GM23338 (cell line): ENCODE data around the gene CFAP299. TPM values are rescaled to one million over a fixed set of nuclear protein-coding genes. Genes with fewer than 3 reads are reported as not detected.

Source experiments
- ATAC-seq: fragments of 200-7000 bp; cut with Tn5 transposase; 3 replicates; pipeline ENCODE4 v1.9.1; 2020
- DNase-seq: peaks from one replicate; pipeline ENCODE4 v3.0.0-alpha.2; 2015; ENCODE audit warnings: low spot score
- H2AFZ ChIP-seq: fragments of 200-600 bp; sonication (generic); 2 replicates; pipeline ENCODE4 v1.8.0; 2016; ENCODE audit warnings: antibody characterized with exemption, mild to moderate bottlenecking, moderate library complexity
- H3F3A ChIP-seq: fragments of 200-600 bp; sonication (generic); replicated peaks from 2 replicates; pipeline ENCODE4 v1.8.0; 2017; ENCODE audit warnings: antibody characterized with exemption, mixed run types, low read depth
- H3K27ac ChIP-seq: fragments of 200-600 bp; sonication (generic); 2 replicates; pipeline ENCODE4 v1.6.1; 2016; ENCODE audit warnings: low read depth
- H3K27me3 ChIP-seq: fragments of 200-600 bp; sonication (generic); 2 replicates; pipeline ENCODE4 v1.8.0; 2016; ENCODE audit warnings: mild to moderate bottlenecking, mixed run types, moderate library complexity; ENCODE audit not compliant: insufficient read depth
- H3K36me3 ChIP-seq: fragments of 200-600 bp; sonication (generic); 2 replicates; pipeline ENCODE4 v1.8.0; 2016; ENCODE audit warnings: mild to moderate bottlenecking; ENCODE audit not compliant: insufficient read depth
- H3K4me1 ChIP-seq: fragments of 200-600 bp; sonication (generic); 2 replicates; pipeline ENCODE4 v1.8.0; 2016; ENCODE audit warnings: mild to moderate bottlenecking, moderate library complexity; ENCODE audit not compliant: insufficient read depth
- H3K4me2 ChIP-seq: fragments of 200-600 bp; sonication (generic); 2 replicates; pipeline ENCODE4 v1.7.1; 2017; ENCODE audit warnings: mixed run types
- H3K4me3 ChIP-seq: fragments of 200-600 bp; sonication (generic); 2 replicates; pipeline ENCODE4 v1.6.1; 2016; ENCODE audit warnings: mixed run types
- H3K79me2 ChIP-seq: fragments of 200-600 bp; sonication (generic); replicated peaks from 2 replicates; pipeline ENCODE4 v1.8.0; 2017; ENCODE audit warnings: mild to moderate bottlenecking; ENCODE audit not compliant: insufficient read depth
- H3K9me2 ChIP-seq: fragments of 200-600 bp; sonication (generic); 2 replicates; pipeline ENCODE4 v1.8.0; 2017; ENCODE audit not compliant: insufficient read depth
- H4K20me1 ChIP-seq: fragments of 200-600 bp; sonication (generic); replicated peaks from 2 replicates; pipeline ENCODE4 v1.8.0; 2017; ENCODE audit warnings: mild to moderate bottlenecking; ENCODE audit not compliant: insufficient read depth
- H3K27ac Mint-ChIP-seq: 2 replicates; pipeline ENCODE4 v1.8.0; 2020; ENCODE audit warnings: inconsistent platforms, mild to moderate bottlenecking, moderate library complexity, mixed read lengths
- H3K27me3 Mint-ChIP-seq: 3 replicates; pipeline ENCODE4 v1.8.0; 2022; ENCODE audit warnings: low read depth, mild to moderate bottlenecking, moderate library complexity, mixed read lengths, inconsistent platforms; ENCODE audit not compliant: insufficient read depth, poor library complexity
- H3K36me3 Mint-ChIP-seq: 3 replicates; pipeline ENCODE4 v1.8.0; 2021; ENCODE audit warnings: low read depth, mild to moderate bottlenecking, inconsistent platforms, moderate library complexity, mixed read lengths
- H3K4me1 Mint-ChIP-seq: 3 replicates; pipeline ENCODE4 v1.8.0; 2020; ENCODE audit warnings: mild to moderate bottlenecking, inconsistent platforms, mixed read lengths
- H3K4me3 Mint-ChIP-seq: 3 replicates; pipeline ENCODE4 v1.8.0; 2021; ENCODE audit warnings: moderate library complexity, mild to moderate bottlenecking, inconsistent platforms, mixed read lengths
- H3K9me3 Mint-ChIP-seq: 3 replicates; pipeline ENCODE4 v1.8.0; 2020; ENCODE audit warnings: moderate library complexity, mild to moderate bottlenecking, inconsistent platforms, mixed read lengths
- CTCF ChIP-seq, 2 experiments: fragments of 200-600 bp in 1 of 2; sonication (generic) in 1 of 2; conservative IDR thresholded peaks; 2 replicates each; pipeline versions ENCODE4 v1.5.1 to v1.6.1; 2016 to 2017; ENCODE audit warnings: antibody characterized with exemption in 2 of 2, low read depth in 2 of 2, mild to moderate bottlenecking in 2 of 2, moderate library complexity in 1 of 2
- ETS1 ChIP-seq: IDR thresholded peaks from 2 replicates; pipeline ENCODE4 v1.6.1; 2016; ENCODE audit warnings: antibody characterized with exemption
- EZH2 ChIP-seq: fragments of 200-600 bp; sonication (generic); IDR thresholded peaks from one replicate; pipeline ENCODE4 v1.8.0; 2017; ENCODE audit warnings: antibody characterized with exemption, mild to moderate bottlenecking, low read depth; ENCODE audit not compliant: unreplicated experiment
- EZH2phosphoT487 ChIP-seq: fragments of 200-600 bp; sonication (generic); IDR thresholded peaks from one replicate; pipeline ENCODE4 v1.8.1; 2018; ENCODE audit warnings: antibody characterized with exemption; ENCODE audit not compliant: unreplicated experiment
- JUNB ChIP-seq: IDR thresholded peaks from one replicate; pipeline ENCODE4 v1.6.1; 2016; ENCODE audit warnings: antibody characterized with exemption; ENCODE audit not compliant: unreplicated experiment
- NANOG ChIP-seq: IDR thresholded peaks from 2 replicates; pipeline ENCODE4 v1.6.1; 2016; ENCODE audit warnings: antibody characterized with exemption, borderline replicate concordance
- POLR2AphosphoS5 ChIP-seq: IDR thresholded peaks from 2 replicates; pipeline ENCODE4 v1.6.1; 2016; ENCODE audit warnings: antibody characterized with exemption, low read depth
- REST ChIP-seq: IDR thresholded peaks from one replicate; pipeline ENCODE4 v1.6.1; 2018; ENCODE audit warnings: antibody characterized with exemption; ENCODE audit not compliant: unreplicated experiment
- STAT1 ChIP-seq: IDR thresholded peaks from one replicate; pipeline ENCODE4 v1.6.1; 2016; ENCODE audit warnings: antibody characterized with exemption; ENCODE audit not compliant: unreplicated experiment
- ZNF114 ChIP-seq: fragments of 250-450 bp; sonication (Bioruptor Pico); IDR thresholded peaks from 2 replicates; pipeline ENCODE4 v1.5.0; 2020; ENCODE audit warnings: mild to moderate bottlenecking, moderate library complexity
- ZNF331 ChIP-seq: fragments of 250-450 bp; sonication (Bioruptor Pico); IDR thresholded peaks from 2 replicates; pipeline ENCODE4 v1.5.0; 2020; ENCODE audit warnings: low read depth, mild to moderate bottlenecking, moderate library complexity
- ZNF462 ChIP-seq: fragments of 250-450 bp; sonication (Bioruptor Pico); IDR thresholded peaks from 2 replicates; pipeline ENCODE4 v1.5.0; 2020; ENCODE audit warnings: mild to moderate bottlenecking, moderate library complexity
- polyA plus RNA-seq: library from polyadenylated mRNA; unstranded; fragments of >200 nt; fragmentation: Nextera tagmentation; extraction: Ambion mirVana; gene quantifications from 2 replicates; pipeline ENCODE4 v1.2.1, GENCODE V29; 2016
- total RNA-seq: library from RNA; depleted of rRNA; stranded (reverse); fragments of >200 nt; shearing (Covaris generic); gene quantifications from 2 replicates; pipeline ENCODE4 v1.2.3, GENCODE V29; 2014

The CFAP299 gene
- total and polyA plus RNA-seq, 2 experiments from 2014 or later = not detected

- TF ChIP-seq ETS1 (no peak), JUNB (no peak), ZNF331 (CRISPR knock-in tag) (no peak), ZNF114 (CRISPR knock-in tag) (no peak), NANOG (no peak)
Observed at GRCh38 chr4:80912350-80912749, 576.8 kb downstream of the CFAP299 start (continued).

GRCh38 chr4:80913381-80913780, 577.9 kb downstream of the CFAP299 start:
- no peaks in the 10 kb centered on the region for H4K20me1 ChIP-seq
- H2AFZ ChIP-seq = no peak overlapping the region
- Mint-ChIP-seq H3K4me3 (no peak overlapping the region), H3K27me3 (no peaks in the 10 kb centered on the region), H3K36me3 (no peaks in the 10 kb centered on the region), H3K27ac (no peak overlapping the region), H3K9me3 (no peaks in the 10 kb centered on the region; the same call in 2 of the 3 replicates), H3K4me1 (peaks cover 2% of the 10 kb centered on the region; the same call in 2 of the 3 replicates)
- H3K4me3 ChIP-seq = no peak overlapping the region
- no peak overlapping the region for H3K4me2 ChIP-seq
- no peaks in the 10 kb centered on the region for H3K27me3 ChIP-seq
- no peaks in the 10 kb centered on the region for H3K36me3 ChIP-seq
- no peak for DNase-seq
- no peaks in the 10 kb centered on the region for H3K79me2 ChIP-seq
- no peaks in the 10 kb centered on the region for H3K9me2 ChIP-seq
- no peaks in the 10 kb centered on the region for H3F3A ChIP-seq
- no peak overlapping the region for H3K27ac ChIP-seq
- no peak for ATAC-seq
- H3K4me1 ChIP-seq = no peaks in the 10 kb centered on the region
- TF ChIP-seq EZH2 = no peak
- TF ChIP-seq ZNF462 (CRISPR knock-in tag) = no peak
- no peak for TF ChIP-seq NANOG
- TF ChIP-seq REST = no peak
- no peak for TF ChIP-seq CTCF (conservative IDR thresholded peaks at IDR 0.05; ENCODE audit: low read depth in 2 of 2)
- TF ChIP-seq STAT1 = no peak
- TF ChIP-seq EZH2phosphoT487 = no peak
- no peak for TF ChIP-seq ETS1
- TF ChIP-seq JUNB = no peak
- no peak for TF ChIP-seq POLR2AphosphoS5
